Smooth muscle cell (in vitro differentiated cells): ENCODE data around the gene C1orf122. TPM values are rescaled to one million over a fixed set of nuclear protein-coding genes. Genes with fewer than 3 reads are reported as not detected.

Source experiments
- DNase-seq: peaks from one replicate; lab custom pipeline; 2025; ENCODE audit not compliant: unreplicated experiment; lab: John Stamatoyannopoulos, UW
- H2AFZ ChIP-seq: fragments of 200-600 bp; sonication (generic); 2 replicates; pipeline ENCODE4 v1.6.0; 2016; ENCODE audit warnings: antibody characterized with exemption, low read depth, mild to moderate bottlenecking
- H3F3A ChIP-seq: fragments of 200-600 bp; sonication (generic); 2 replicates; pipeline ENCODE4 v1.6.0; 2017; ENCODE audit warnings: antibody characterized with exemption, low read depth
- H3K27ac ChIP-seq: fragments of 200-600 bp; sonication (generic); 2 replicates; pipeline ENCODE4 v1.5.1; 2016; ENCODE audit warnings: low read depth, mild to moderate bottlenecking
- H3K27me3 ChIP-seq: fragments of 200-600 bp; sonication (generic); 2 replicates; pipeline ENCODE4 v1.6.1; 2016; ENCODE audit warnings: low read depth, mild to moderate bottlenecking
- H3K36me3 ChIP-seq: fragments of 200-600 bp; sonication (generic); 2 replicates; pipeline ENCODE4 v1.5.1; 2016; ENCODE audit warnings: low read depth
- H3K4me1 ChIP-seq: fragments of 200-600 bp; sonication (generic); 2 replicates; pipeline ENCODE4 v1.5.1; 2016; ENCODE audit warnings: low read depth
- H3K4me2 ChIP-seq: fragments of 200-600 bp; sonication (generic); 2 replicates; pipeline ENCODE4 v1.6.0; 2016; ENCODE audit warnings: mild to moderate bottlenecking
- H3K4me3 ChIP-seq: fragments of 200-600 bp; sonication (generic); 2 replicates; pipeline ENCODE4 v1.5.1; 2016; ENCODE audit warnings: mild to moderate bottlenecking
- H3K79me2 ChIP-seq: fragments of 200-600 bp; sonication (generic); 2 replicates; pipeline ENCODE4 v1.6.0; 2016; ENCODE audit warnings: low read depth, mild to moderate bottlenecking
- H3K9ac ChIP-seq: fragments of 200-600 bp; sonication (generic); 2 replicates; pipeline ENCODE4 v1.6.0; 2016; ENCODE audit warnings: low read depth
- H3K9me3 ChIP-seq: fragments of 200-600 bp; sonication (generic); replicated peaks from 2 replicates; pipeline ENCODE4 v1.5.1; 2016; ENCODE audit warnings: low read depth
- H4K20me1 ChIP-seq: fragments of 200-600 bp; sonication (generic); 2 replicates; pipeline ENCODE4 v1.6.0; 2016; ENCODE audit warnings: low read depth
- WGBS: methylation state at CpG from one replicate; pipeline ENCODE4 v1.1.7; 2016; ENCODE audit warnings: low lambda C conversion rate; 5-methylcytosine and 5-hydroxymethylcytosine counted together
- polyA plus RNA-seq: library from polyadenylated mRNA; unstranded; fragments of >200 nt; fragmentation: Nextera tagmentation; extraction: Ambion mirVana; gene quantifications from 2 replicates; pipeline ENCODE4 v1.2.1, GENCODE V29; 2016
- total RNA-seq: library from RNA; depleted of rRNA; stranded (reverse); fragments of >200 nt; gene quantifications from 2 replicates; pipeline ENCODE4 v1.2.3, GENCODE V29; 2014
- TF ChIP-seq, protein P1 (sequence below): fragments of 200-600 bp; sonication (generic); IDR thresholded peaks from 2 replicates; pipeline ENCODE4 v1.5.1; 2017; ENCODE audit warnings: borderline replicate concordance, mild to moderate bottlenecking, antibody characterized with exemption; ENCODE audit not compliant: insufficient read depth, poor library complexity, severe bottlenecking

Gene C1orf122
- total and polyA plus RNA-seq, 2 experiments from 2014 or later: 57.8 to 140 TPM

DNA sequence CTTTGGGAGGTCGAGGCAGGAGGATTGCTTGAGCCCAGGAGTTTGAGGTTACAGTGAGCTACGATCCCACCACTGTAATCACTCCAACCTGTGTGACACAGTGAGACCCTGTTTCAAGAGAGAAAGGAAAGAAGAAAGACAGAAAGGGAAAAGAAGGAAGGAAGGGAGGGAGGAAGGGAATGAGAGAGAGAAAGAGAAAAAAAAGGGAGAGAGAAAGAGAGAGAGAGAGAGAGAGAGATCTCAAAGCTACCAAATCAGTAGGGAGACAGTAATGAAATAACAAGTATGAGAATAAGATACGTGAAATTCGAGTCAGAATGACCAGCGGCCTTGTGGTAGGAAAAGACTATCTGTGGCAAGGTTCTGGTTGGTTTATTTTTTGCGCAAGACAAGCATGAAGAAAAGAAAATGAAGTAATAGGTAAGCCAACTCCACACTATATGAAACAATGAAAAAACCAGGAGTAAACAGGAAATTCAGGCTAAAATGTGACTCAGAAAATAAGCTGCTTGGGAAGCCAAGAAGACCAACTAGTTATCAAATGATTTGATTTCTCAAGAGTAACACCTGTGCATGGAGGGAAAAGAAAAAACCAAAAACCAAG is 42.9 kb downstream of the C1orf122 start:
- no peak overlapping the region for H3K4me3 ChIP-seq
- TF ChIP-seq, protein P1, sequence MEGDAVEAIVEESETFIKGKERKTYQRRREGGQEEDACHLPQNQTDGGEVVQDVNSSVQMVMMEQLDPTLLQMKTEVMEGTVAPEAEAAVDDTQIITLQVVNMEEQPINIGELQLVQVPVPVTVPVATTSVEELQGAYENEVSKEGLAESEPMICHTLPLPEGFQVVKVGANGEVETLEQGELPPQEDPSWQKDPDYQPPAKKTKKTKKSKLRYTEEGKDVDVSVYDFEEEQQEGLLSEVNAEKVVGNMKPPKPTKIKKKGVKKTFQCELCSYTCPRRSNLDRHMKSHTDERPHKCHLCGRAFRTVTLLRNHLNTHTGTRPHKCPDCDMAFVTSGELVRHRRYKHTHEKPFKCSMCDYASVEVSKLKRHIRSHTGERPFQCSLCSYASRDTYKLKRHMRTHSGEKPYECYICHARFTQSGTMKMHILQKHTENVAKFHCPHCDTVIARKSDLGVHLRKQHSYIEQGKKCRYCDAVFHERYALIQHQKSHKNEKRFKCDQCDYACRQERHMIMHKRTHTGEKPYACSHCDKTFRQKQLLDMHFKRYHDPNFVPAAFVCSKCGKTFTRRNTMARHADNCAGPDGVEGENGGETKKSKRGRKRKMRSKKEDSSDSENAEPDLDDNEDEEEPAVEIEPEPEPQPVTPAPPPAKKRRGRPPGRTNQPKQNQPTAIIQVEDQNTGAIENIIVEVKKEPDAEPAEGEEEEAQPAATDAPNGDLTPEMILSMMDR: no peak
- WGBS: 92% methylated on average over 6 of the region's 6 CpGs

GRCh38 chr1:37851262-37851661 is 43.7 kb downstream of the C1orf122 start:
- Histone ChIP-seq H3K9me3 (no peaks in the 10 kb centered on the region), H3K4me2 (no peak overlapping the region), H3K27me3 (no peaks in the 10 kb centered on the region), H3K4me3 (no peak overlapping the region), H3K4me1 (no peaks in the 10 kb centered on the region), H3K79me2 (peaks cover 70% of the 10 kb centered on the region), H4K20me1 (peaks cover 88% of the 10 kb centered on the region), H3K27ac (no peak overlapping the region), H3K36me3 (no peaks in the 10 kb centered on the region), H3K9ac (no peak overlapping the region), H3F3A (no peaks in the 10 kb centered on the region), H2AFZ (no peak overlapping the region)
- no peak for DNase-seq
- TF ChIP-seq, protein P1: no peak

More for the DNA sequence above, 42.9 kb downstream of the C1orf122 start:
- Histone ChIP-seq H3K9me3 (no peaks in the 10 kb centered on the region), H2AFZ (no peak overlapping the region), H3F3A (no peaks in the 10 kb centered on the region), H4K20me1 (peaks cover 93% of the 10 kb centered on the region), H3K79me2 (peaks cover 70% of the 10 kb centered on the region), H3K4me1 (no peaks in the 10 kb centered on the region), H3K36me3 (no peaks in the 10 kb centered on the region), H3K4me2 (no peak overlapping the region), H3K27me3 (no peaks in the 10 kb centered on the region), H3K27ac (no peak overlapping the region), H3K9ac (no peak overlapping the region)
- DNase-seq: no peak

- DNase-seq: no peak
- no peaks in the 10 kb centered on the region for H3F3A ChIP-seq
- H3K9me3 ChIP-seq: no peaks in the 10 kb centered on the region
- WGBS: 93% methylated on average over 2 of the region's 2 CpGs
- no peak overlapping the region for H3K4me3 ChIP-seq
- H3K27ac ChIP-seq: no peak overlapping the region
- no peak overlapping the region for H3K4me2 ChIP-seq
- TF ChIP-seq, protein P1: no peak
- H4K20me1 ChIP-seq: peaks cover 82% of the 10 kb centered on the region
- H3K79me2 ChIP-seq: peaks cover 71% of the 10 kb centered on the region
- no peak overlapping the region for H2AFZ ChIP-seq
- H3K27me3 ChIP-seq: no peaks in the 10 kb centered on the region
- H3K9ac ChIP-seq: no peak overlapping the region
- no peaks in the 10 kb centered on the region for H3K4me1 ChIP-seq
- H3K36me3 ChIP-seq: no peaks in the 10 kb centered on the region
Observed at GRCh38 chr1:37851782-37852210, 44.2 kb downstream of the C1orf122 start.

- Histone ChIP-seq H3K9me3 (no peaks in the 10 kb centered on the region), H4K20me1 (peaks cover 69% of the 10 kb centered on the region), H3F3A (no peaks in the 10 kb centered on the region), H3K4me3 (no peak overlapping the region), H3K27me3 (no peaks in the 10 kb centered on the region), H3K27ac (no peak overlapping the region), H3K4me2 (no peak overlapping the region), H3K9ac (no peak overlapping the region), H3K36me3 (no peaks in the 10 kb centered on the region), H3K79me2 (peaks cover 77% of the 10 kb centered on the region), H3K4me1 (peaks cover 3% of the 10 kb centered on the region), H2AFZ (no peak overlapping the region)
- TF ChIP-seq, protein P1: no peak
- no peak for DNase-seq
Observed at GRCh38 chr1:37853157-37853556, 45.6 kb downstream of the C1orf122 start.
